ENCODE results near the gene TDRD9. TPM values are rescaled to one million over a fixed set of nuclear protein-coding genes. Genes with fewer than 3 reads are reported as not detected.

TDRD9 gene
- total RNA-seq, 3 donors from 2014 or later, result 0.96 to 4.0 (median 2.9) TPM

- no peak for DNase-seq (ENCODE audit: low spot score in 2 of 2)
- Histone ChIP-seq H3K27ac (no peak overlapping the region), H3K36me3 (no peaks in the 10 kb centered on the region), H3K4me3 (no peak overlapping the region), H3K9me3 (no peaks in the 10 kb centered on the region), H3K27me3 (no peaks in the 10 kb centered on the region), H3K4me1 (no peaks in the 10 kb centered on the region)
- intact Hi-C loops (cut with DNase I; ENCODE audit: low total_unique reads), result no loop called here
- TF ChIP-seq, protein P1, sequence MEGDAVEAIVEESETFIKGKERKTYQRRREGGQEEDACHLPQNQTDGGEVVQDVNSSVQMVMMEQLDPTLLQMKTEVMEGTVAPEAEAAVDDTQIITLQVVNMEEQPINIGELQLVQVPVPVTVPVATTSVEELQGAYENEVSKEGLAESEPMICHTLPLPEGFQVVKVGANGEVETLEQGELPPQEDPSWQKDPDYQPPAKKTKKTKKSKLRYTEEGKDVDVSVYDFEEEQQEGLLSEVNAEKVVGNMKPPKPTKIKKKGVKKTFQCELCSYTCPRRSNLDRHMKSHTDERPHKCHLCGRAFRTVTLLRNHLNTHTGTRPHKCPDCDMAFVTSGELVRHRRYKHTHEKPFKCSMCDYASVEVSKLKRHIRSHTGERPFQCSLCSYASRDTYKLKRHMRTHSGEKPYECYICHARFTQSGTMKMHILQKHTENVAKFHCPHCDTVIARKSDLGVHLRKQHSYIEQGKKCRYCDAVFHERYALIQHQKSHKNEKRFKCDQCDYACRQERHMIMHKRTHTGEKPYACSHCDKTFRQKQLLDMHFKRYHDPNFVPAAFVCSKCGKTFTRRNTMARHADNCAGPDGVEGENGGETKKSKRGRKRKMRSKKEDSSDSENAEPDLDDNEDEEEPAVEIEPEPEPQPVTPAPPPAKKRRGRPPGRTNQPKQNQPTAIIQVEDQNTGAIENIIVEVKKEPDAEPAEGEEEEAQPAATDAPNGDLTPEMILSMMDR (IDR thresholded peaks at IDR 0.05), result no peak
- TF ChIP-seq POLR2A (IDR thresholded peaks at IDR 0.05) (no peak), POLR2AphosphoS5 (IDR thresholded peaks at IDR 0.05) (no peak)
These were observed 31.7 kb upstream of the TDRD9 start for GRCh38 chr14:103896578-103896977.

GRCh38 chr14:103897075-103897947 lies 30.9 kb upstream of the TDRD9 start:
- H3K27me3 ChIP-seq, result no peaks in the 10 kb centered on the region
- no peak overlapping the region for H3K4me3 ChIP-seq
- TF ChIP-seq POLR2A (IDR thresholded peaks at IDR 0.05), result no peak
- TF ChIP-seq, protein P1 (IDR thresholded peaks at IDR 0.05), result no peak
- TF ChIP-seq POLR2AphosphoS5 (IDR thresholded peaks at IDR 0.05), result no peak
- DNase-seq (ENCODE audit: low spot score in 2 of 2), result no peak
- no peaks in the 10 kb centered on the region for H3K4me1 ChIP-seq
- intact Hi-C loops (cut with DNase I; ENCODE audit: low total_unique reads), result no loop called here
- H3K9me3 ChIP-seq, result no peaks in the 10 kb centered on the region
- no peak overlapping the region for H3K27ac ChIP-seq
- no peaks in the 10 kb centered on the region for H3K36me3 ChIP-seq

DNA sequence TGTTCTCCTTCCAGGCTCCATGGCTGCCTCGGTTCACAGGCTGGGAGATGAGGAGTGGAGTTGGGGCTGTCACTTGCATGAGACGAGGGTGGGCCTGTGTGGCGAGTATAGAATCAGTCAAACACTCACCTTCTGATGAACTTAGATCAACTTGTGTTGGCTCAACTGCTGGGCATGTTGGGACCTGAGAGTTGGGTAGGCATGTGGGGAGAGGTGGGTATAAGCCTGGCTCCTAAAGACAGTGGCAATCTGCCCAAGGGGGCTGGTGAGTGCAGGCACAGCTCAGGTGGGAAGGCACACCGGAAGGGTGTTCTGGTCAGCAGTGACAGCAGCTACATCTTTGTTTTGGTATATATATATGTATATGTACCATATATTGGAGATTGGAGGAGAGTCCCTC lies 30.1 kb upstream of the TDRD9 start:
- Histone ChIP-seq H3K36me3 (no peaks in the 10 kb centered on the region), H3K27ac (no peak overlapping the region), H3K4me1 (no peaks in the 10 kb centered on the region), H3K9me3 (no peaks in the 10 kb centered on the region), H3K4me3 (no peak overlapping the region), H3K27me3 (no peaks in the 10 kb centered on the region)
- DNase-seq (ENCODE audit: low spot score in 2 of 2), result no peak
- intact Hi-C loops (cut with DNase I; ENCODE audit: low total_unique reads), result no loop called here
- TF ChIP-seq POLR2AphosphoS5 (IDR thresholded peaks at IDR 0.05) (no peak), POLR2A (IDR thresholded peaks at IDR 0.05) (no peak)
- TF ChIP-seq, protein P1 (IDR thresholded peaks at IDR 0.05), result no peak

DNA sequence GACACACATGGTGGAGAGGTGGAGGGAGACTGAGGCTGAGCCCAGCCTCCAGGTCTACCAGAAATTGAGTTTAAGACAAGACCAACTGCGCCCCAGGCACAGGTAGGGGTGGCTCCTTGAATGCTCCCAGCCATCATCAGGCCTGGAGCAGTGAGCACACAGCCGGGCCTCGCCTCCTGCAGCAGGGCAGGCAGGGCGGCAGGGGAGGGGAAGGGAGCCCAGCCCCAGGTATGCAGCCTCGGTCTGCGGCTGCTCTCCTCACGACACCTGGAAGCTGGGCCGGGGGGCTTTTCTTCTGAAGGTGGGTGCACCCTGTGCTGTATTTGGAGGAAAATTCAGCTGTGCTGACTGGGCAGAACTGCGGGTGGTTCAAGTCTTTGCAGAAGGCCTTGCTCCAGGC lies 29.5 kb upstream of the TDRD9 start:
- intact Hi-C loops (cut with DNase I; ENCODE audit: low total_unique reads), result no loop called here
- Histone ChIP-seq H3K27ac (no peak overlapping the region), H3K4me3 (no peak overlapping the region), H3K4me1 (no peaks in the 10 kb centered on the region), H3K9me3 (no peaks in the 10 kb centered on the region), H3K36me3 (no peaks in the 10 kb centered on the region), H3K27me3 (no peaks in the 10 kb centered on the region)
- DNase-seq (ENCODE audit: low spot score in 2 of 2), result no peak
- TF ChIP-seq, protein P1 (IDR thresholded peaks at IDR 0.05), result no peak
- TF ChIP-seq POLR2A (IDR thresholded peaks at IDR 0.05) (no peak), POLR2AphosphoS5 (IDR thresholded peaks at IDR 0.05) (no peak)

- Histone ChIP-seq H3K4me3 (no peak overlapping the region), H3K27ac (no peak overlapping the region), H3K4me1 (no peaks in the 10 kb centered on the region), H3K9me3 (no peaks in the 10 kb centered on the region), H3K27me3 (no peaks in the 10 kb centered on the region), H3K36me3 (no peaks in the 10 kb centered on the region)
- intact Hi-C loops (cut with DNase I; ENCODE audit: low total_unique reads), result no loop called here
- DNase-seq (ENCODE audit: low spot score in 2 of 2), result no peak
- TF ChIP-seq, protein P1 (IDR thresholded peaks at IDR 0.05), result no peak
- TF ChIP-seq POLR2A (IDR thresholded peaks at IDR 0.05), result no peak
- no peak for TF ChIP-seq POLR2AphosphoS5 (IDR thresholded peaks at IDR 0.05)
These were observed 28.9 kb upstream of the TDRD9 start for GRCh38 chr14:103899316-103899715.

All from breast epithelium (tissue), 4 donors.